B cell (primary cell): ENCODE results near the gene TCF12. TPM values are rescaled to one million over a fixed set of nuclear protein-coding genes. Genes with fewer than 3 reads are reported as not detected.

Experiments used
- ATAC-seq: fragments of 200-7000 bp; cut with Tn5 transposase; one replicate; pipeline ENCODE4 v1.10.0; 2021; ENCODE audit warnings: low read depth, mild to moderate bottlenecking, moderate number of reproducible peaks, moderate library complexity
- CTCF ChIA-PET: fragments of 350-600 bp; sonication (Branson Sonifier 250); formaldehyde crosslinking; loops from one replicate; lab custom pipeline; 2021; ENCODE audit warnings: antibody characterized with exemption, inconsistent platforms; lab: Charles Lee
- POLR2A ChIA-PET: fragments of 350-600 bp; sonication (Branson Sonifier 250); formaldehyde crosslinking; loops from one replicate; lab custom pipeline; 2021; ENCODE audit warnings: antibody characterized with exemption; lab: Charles Lee
- DNase-seq: peaks from one replicate; pipeline ENCODE4 v3.0.0; 2013
- H2AFZ ChIP-seq: 2 replicates; pipeline ENCODE4 v1.6.1; 2012; ENCODE audit warnings: mild to moderate bottlenecking, low read depth, low read length; ENCODE audit not compliant: insufficient read depth, poor library complexity, severe bottlenecking
- H3K27ac ChIP-seq, 2 donors: 1 replicate in 1 of 2; 2 replicates in 1 of 2; pipeline ENCODE4 v1.5.1; 2012 to 2013; ENCODE audit warnings: low read length in 2 of 2, mild to moderate bottlenecking in 2 of 2, moderate library complexity in 1 of 2
- H3K27me3 ChIP-seq, 4 experiments: fragments of 200-600 bp in 1 of 4; sonication (generic) in 1 of 4; replicated peaks in 1 of 4; 1 replicate in 2 of 4; 2 replicates in 2 of 4; pipeline versions ENCODE4 v1.6.1 to v1.7.0; 2013 to 2016; ENCODE audit warnings: low read length in 3 of 4, mild to moderate bottlenecking in 2 of 4, mixed read lengths in 1 of 4, moderate library complexity in 1 of 4; ENCODE audit not compliant: insufficient read depth in 4 of 4, control insufficient read depth in 3 of 4; ENCODE audit errors: control extremely low read depth in 1 of 4
- H3K36me3 ChIP-seq, 2 experiments: replicated peaks in 1 of 2; 1 replicate in 1 of 2; 2 replicates in 1 of 2; pipeline versions ENCODE4 v1.6.1 to v1.7.1; 2013; ENCODE audit warnings: low read length in 1 of 2; ENCODE audit not compliant: insufficient read depth in 2 of 2, control insufficient read depth in 1 of 2; ENCODE audit errors: control extremely low read depth in 1 of 2, extremely low read depth in 1 of 2
- H3K4me1 ChIP-seq, 2 donors: fragments of 200-600 bp in 1 of 2; sonication (generic) in 1 of 2; 1 replicate in 1 of 2; 2 replicates in 1 of 2; pipeline versions ENCODE4 v1.5.1 to v1.6.1; 2013 to 2017; ENCODE audit warnings: low read length in 2 of 2; ENCODE audit not compliant: control insufficient read depth in 2 of 2, insufficient read depth in 2 of 2
- H3K4me2 ChIP-seq: replicated peaks from 2 replicates; pipeline ENCODE3; 2012; ENCODE audit warnings: mild to moderate bottlenecking, low read depth, low read length; ENCODE audit not compliant: poor library complexity, severe bottlenecking
- H3K4me3 ChIP-seq, 5 experiments: fragments of 200-600 bp in 1 of 5; sonication (generic) in 1 of 5; 1 replicate in 3 of 5; 2 replicates in 2 of 5; pipeline versions ENCODE4 v1.5.1 to v1.7.0; 2011 to 2016; ENCODE audit warnings: low read length in 4 of 5, mild to moderate bottlenecking in 4 of 5, low read depth in 2 of 5, control low read depth in 1 of 5, moderate library complexity in 1 of 5; ENCODE audit not compliant: insufficient read depth in 1 of 5; ENCODE audit errors: control extremely low read depth in 1 of 5, extremely low read depth in 1 of 5
- H3K79me2 ChIP-seq: fragments of 200-600 bp; sonication (generic); one replicate; pipeline ENCODE4 v1.6.0; 2016; ENCODE audit warnings: low read length; ENCODE audit not compliant: control insufficient read depth, insufficient read depth
- H3K9ac ChIP-seq: fragments of 200-600 bp; sonication (generic); 2 replicates; pipeline ENCODE4 v1.6.1; 2017; ENCODE audit warnings: mild to moderate bottlenecking, low read length, moderate library complexity
- H3K9me3 ChIP-seq, 3 donors: one replicate each; pipeline versions ENCODE4 v1.6.1 to v1.7.1; 2013; ENCODE audit warnings: low read length in 2 of 3; ENCODE audit not compliant: control insufficient read depth in 2 of 3, insufficient read depth in 1 of 3; ENCODE audit errors: control extremely low read depth in 1 of 3
- H4K20me1 ChIP-seq: 2 replicates; pipeline ENCODE4 v1.6.0; 2012; ENCODE audit warnings: mild to moderate bottlenecking, low read length; ENCODE audit not compliant: insufficient read depth, control insufficient read depth, poor library complexity, severe bottlenecking
- H3K27ac Mint-ChIP-seq: one replicate; pipeline ENCODE4 v1.8.0; 2021; ENCODE audit warnings: mixed read lengths
- H3K27me3 Mint-ChIP-seq: one replicate; pipeline ENCODE4 v1.8.0; 2021; ENCODE audit warnings: mixed read lengths
- H3K4me1 Mint-ChIP-seq: one replicate; pipeline ENCODE4 v1.8.0; 2021; ENCODE audit warnings: mixed read lengths
- H3K4me3 Mint-ChIP-seq: one replicate; pipeline ENCODE4 v1.8.0; 2021; ENCODE audit warnings: mixed read lengths
- H3K9me3 Mint-ChIP-seq: one replicate; pipeline ENCODE4 v1.8.0; 2022; ENCODE audit warnings: mixed read lengths; ENCODE audit not compliant: insufficient read depth
- CTCF ChIP-seq: fragments of 200-600 bp; IDR thresholded peaks from one replicate; pipeline ENCODE4 v1.8.0; 2022; ENCODE audit warnings: antibody characterized with exemption, mild to moderate bottlenecking
- EZH2 ChIP-seq: IDR thresholded peaks from 2 replicates; pipeline ENCODE4 v1.6.1; 2012; ENCODE audit warnings: borderline replicate concordance, low read depth, mild to moderate bottlenecking, moderate library complexity, low read length; ENCODE audit not compliant: insufficient read depth, poor library complexity, severe bottlenecking
- WGBS: methylation state at CpG from one replicate; pipeline ENCODE4 v1.1.5; 2013; ENCODE audit warnings: missing lambda C conversion rate; ENCODE audit not compliant: insufficient coverage; 5-methylcytosine and 5-hydroxymethylcytosine counted together
- intact Hi-C: fragments of 100-400 bp; cut with micrococcal nuclease; formaldehyde crosslinking; loops from one replicate; pipeline ENCODE4 v1.10.0; 2022
- polyA plus RNA-seq: library from polyadenylated mRNA; depleted of rRNA; stranded (reverse); fragments of >200 nt; gene quantifications from 2 replicates; pipeline ENCODE4 v1.2.3, GENCODE V29; 2012
- total RNA-seq, 2 donors: library from RNA; stranded (reverse); fragments of 120-200 nt in 1 of 2; gene quantifications; 1 replicate in 1 of 2; 2 replicates in 1 of 2; pipeline versions ENCODE4 v1.2.3 to v1.2.4, GENCODE V29; 2013 to 2022

The TCF12 gene
- total and polyA plus RNA-seq, 2 donors (not counting 1 experiment from before 2014, with no cell fraction given) = 27.1 to 131 TPM

DNA sequence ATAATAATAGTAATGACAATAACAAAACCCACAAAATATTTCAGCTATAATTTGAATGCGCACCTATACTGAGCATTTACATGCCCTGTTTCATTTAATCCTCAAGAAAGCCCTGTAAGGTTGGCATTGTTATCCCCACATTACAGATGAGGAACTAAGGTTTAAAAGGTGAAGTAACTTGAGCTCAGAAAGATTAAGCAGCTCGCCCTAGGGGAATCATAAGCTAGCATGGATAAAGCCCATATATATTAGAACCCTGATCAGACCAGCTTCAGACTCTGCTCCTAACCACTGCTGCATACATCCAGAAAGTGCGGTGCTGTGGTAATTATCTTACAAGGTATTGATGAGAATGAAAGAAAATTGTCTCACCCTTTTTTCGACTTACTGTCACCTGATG is 316.7 kb downstream of the TCF12 start:
- H2AFZ ChIP-seq = no peak overlapping the region
- no peaks in the 10 kb centered on the region for H3K79me2 ChIP-seq
- no peak overlapping the region for H3K27ac ChIP-seq
- no peak overlapping the region for H3K4me2 ChIP-seq
- H4K20me1 ChIP-seq = no peaks in the 10 kb centered on the region
- no peak overlapping the region for H3K4me3 Mint-ChIP-seq
- intact Hi-C loops = no loop called here
- no peaks in the 10 kb centered on the region for H3K9me3 ChIP-seq
- no peak overlapping the region for H3K27ac Mint-ChIP-seq
- TF ChIP-seq EZH2 (no peak), CTCF (no peak)
- no peaks in the 10 kb centered on the region for H3K27me3 ChIP-seq
- no peak for DNase-seq
- no peak overlapping the region for H3K4me3 ChIP-seq
- H3K9ac ChIP-seq = no peak overlapping the region
- no CpG with 5 or more reads among the region's 4 CpGs for WGBS
- H3K27me3 Mint-ChIP-seq = no peaks in the 10 kb centered on the region
- peaks cover 10 to 32% of the 10 kb centered on the region in 2 experiments for H3K36me3 ChIP-seq
- no peaks in the 10 kb centered on the region for H3K9me3 Mint-ChIP-seq
- no peaks in the 10 kb centered on the region for H3K4me1 Mint-ChIP-seq
- H3K4me1 ChIP-seq = no peaks in the 10 kb centered on the region
- ChIA-PET POLR2A (interaction anchor here (0.6 kb wide), 1 partner anchor 34 kb away, joined by 9 read pairs; no protein-coding TSS in a partner anchor), CTCF (no interaction called here)
- no peak for ATAC-seq

DNA sequence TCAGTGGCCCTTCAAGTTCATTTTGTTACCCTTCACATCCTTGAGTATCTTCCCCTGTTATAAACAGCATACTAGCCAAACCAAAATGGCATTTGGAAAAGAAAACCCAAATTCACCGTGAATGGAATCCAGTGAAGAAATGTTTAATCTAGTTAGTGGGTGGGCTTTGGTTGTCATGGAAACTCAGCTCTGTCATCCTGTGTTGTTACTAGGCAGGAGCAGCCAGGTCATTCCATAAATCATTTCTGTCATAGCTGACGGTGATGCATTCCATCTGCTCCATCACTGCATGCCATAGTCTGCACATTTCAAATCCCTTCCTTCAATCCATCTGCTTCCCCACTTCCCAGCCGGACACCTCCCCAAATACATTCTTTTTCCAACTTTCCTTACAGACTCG is 317.4 kb downstream of the TCF12 start:
- H3K4me2 ChIP-seq = no peak overlapping the region
- TF ChIP-seq CTCF = no peak
- TF ChIP-seq EZH2 = no peak
- H4K20me1 ChIP-seq = no peaks in the 10 kb centered on the region
- no peak overlapping the region for H3K27ac ChIP-seq
- peaks cover 11 to 32% of the 10 kb centered on the region in 2 experiments for H3K36me3 ChIP-seq
- H3K9me3 ChIP-seq = no peaks in the 10 kb centered on the region
- H3K27ac Mint-ChIP-seq = no peak overlapping the region
- DNase-seq (no peak), ATAC-seq (no peak)
- H3K4me3 ChIP-seq = no peak overlapping the region
- no peak overlapping the region for H3K9ac ChIP-seq
- no peak overlapping the region for H3K4me3 Mint-ChIP-seq
- no peaks in the 10 kb centered on the region for H3K27me3 ChIP-seq
- H2AFZ ChIP-seq = no peak overlapping the region
- no peaks in the 10 kb centered on the region for H3K79me2 ChIP-seq
- no peaks in the 10 kb centered on the region for H3K4me1 Mint-ChIP-seq
- no peaks in the 10 kb centered on the region for H3K9me3 Mint-ChIP-seq
- no peaks in the 10 kb centered on the region for H3K27me3 Mint-ChIP-seq
- POLR2A ChIA-PET = no interaction called here
- 100% methylated on average over 1 of the region's 4 CpGs for WGBS
- no peaks in the 10 kb centered on the region for H3K4me1 ChIP-seq
- intact Hi-C loops = no loop called here
- CTCF ChIA-PET = no interaction called here
